HG02642 (cell line): Measurements from ENCODE around the gene SHISAL2A.
"Not testable (repeated sequence)": the region's sequence is repeated elsewhere in the genome, so short reads cannot be mapped to it uniquely, and the experiment has no call there.

ENCODE experiments used
- ATAC-seq: cut with Tn5 transposase; IDR thresholded peaks from one replicate; pipeline ENCODE4 v1.9.1; 2021; ENCODE audit warnings: mild to moderate bottlenecking; ENCODE audit not compliant: unreplicated experiment, poor library complexity

Gene SHISAL2A

DNA sequence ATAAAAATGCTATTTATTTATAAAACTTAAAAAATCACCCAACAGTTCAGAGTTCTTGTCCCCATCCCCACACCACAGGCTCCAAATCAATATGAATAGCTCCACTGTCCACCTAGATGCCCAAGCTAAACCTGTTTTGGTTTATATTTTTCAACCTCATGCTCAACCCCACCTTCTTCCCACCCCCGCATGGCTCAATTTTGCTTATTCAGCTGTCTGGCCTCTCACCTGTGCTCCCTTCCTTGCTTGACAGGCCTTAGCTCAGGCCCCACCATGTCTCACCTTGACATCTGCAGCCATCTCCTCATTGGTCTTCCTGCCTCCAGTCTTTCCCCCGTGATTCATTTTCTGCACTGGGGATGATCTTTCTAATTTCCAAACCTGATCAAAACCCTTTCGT lies 47.4 kb downstream of the SHISAL2A start:
- ATAC-seq = no peak

DNA sequence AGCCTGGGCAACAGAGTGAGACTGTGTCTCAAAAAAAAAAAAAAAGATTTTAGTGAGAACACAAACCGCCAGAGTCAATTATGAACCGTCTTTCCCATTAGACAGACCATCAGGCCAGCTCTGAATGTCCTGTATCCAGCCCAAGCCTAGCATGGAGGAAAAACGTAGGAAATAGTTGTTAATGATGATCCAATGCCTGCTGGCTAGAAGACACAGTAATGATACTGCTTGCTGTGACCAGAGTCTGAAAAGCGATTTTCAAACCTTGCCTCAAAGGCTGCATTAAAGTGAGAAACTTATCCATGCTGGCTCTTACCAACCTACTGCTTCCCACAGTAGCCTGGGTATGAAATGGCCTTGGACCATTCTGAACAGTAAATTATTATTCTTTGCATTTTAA lies 48.2 kb downstream of the SHISAL2A start:
- no peak for ATAC-seq

- no peak for ATAC-seq
Observed at GRCh38 chr1:52683367-52683940, 50.5 kb downstream of the SHISAL2A start.

GRCh38 chr1:52684545-52684944 lies 51.6 kb downstream of the SHISAL2A start:
- ATAC-seq = no peak

- peak; percentile 71 for ATAC-seq
Observed at GRCh38 chr1:52686261-52686751, 53.3 kb downstream of the SHISAL2A start.

GRCh38 chr1:52686830-52687229 lies 53.9 kb downstream of the SHISAL2A start:
- no peak for ATAC-seq

DNA sequence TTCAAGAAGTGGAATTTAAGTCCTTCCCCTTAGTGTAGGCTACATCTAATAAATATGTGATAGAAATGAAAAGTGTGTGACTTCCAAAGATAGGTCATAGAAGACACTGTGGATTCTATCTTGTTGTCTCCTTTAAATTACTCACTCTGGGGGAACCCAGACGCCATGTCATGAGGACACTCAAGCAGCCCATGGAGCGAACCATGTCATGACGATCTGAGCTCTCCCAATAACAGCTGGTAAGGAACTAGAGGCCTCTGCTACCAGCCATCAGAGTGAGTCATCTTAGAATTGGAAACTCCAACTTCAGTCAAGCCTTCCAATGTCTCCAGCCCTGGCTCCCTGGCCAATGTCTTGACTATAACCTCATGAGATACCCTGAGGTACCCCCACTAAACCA lies 58.9 kb downstream of the SHISAL2A start:
- no peak for ATAC-seq

GRCh38 chr1:52692697-52693096 lies 59.7 kb downstream of the SHISAL2A start:
- no peak for ATAC-seq

DNA sequence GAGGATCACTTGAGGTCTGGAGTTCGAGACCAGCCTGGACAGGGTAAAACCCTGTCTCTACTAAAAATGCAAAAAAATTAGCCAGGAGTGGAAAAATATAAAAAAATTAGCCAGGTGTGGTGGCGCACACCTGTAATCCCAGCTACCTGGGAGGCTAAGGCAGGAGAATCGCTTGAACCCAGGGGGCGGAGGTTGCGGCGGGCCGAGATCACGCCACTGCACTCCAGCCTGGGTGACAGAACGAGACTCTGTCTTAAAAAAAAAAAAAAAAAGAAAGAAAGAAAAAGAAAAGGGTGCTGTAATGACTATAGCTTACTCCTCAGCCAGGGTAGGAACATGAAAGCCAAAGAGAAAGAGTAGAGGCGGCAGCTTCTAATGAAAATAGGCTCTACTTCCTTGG lies 60.4 kb downstream of the SHISAL2A start:
- not testable (repeated sequence) for ATAC-seq

DNA sequence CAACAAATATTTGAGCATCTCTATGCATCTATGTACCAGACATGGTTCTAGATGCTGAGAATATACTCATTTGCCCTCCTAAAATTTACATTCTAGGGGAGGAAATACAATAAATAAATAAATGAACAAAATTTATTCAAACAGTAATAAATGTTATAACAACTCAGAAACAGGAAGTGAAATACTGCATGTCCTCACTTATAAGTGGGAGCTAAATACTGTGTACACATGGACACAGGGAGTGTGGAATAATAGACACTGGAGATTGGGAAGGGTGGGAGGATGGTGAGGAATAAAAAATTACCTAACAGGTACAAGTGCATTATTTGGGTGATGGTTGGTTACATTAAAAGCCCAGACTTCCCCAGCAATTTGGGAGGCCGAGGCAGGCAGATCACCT lies 60.9 kb downstream of the SHISAL2A start:
- no peak for ATAC-seq

DNA sequence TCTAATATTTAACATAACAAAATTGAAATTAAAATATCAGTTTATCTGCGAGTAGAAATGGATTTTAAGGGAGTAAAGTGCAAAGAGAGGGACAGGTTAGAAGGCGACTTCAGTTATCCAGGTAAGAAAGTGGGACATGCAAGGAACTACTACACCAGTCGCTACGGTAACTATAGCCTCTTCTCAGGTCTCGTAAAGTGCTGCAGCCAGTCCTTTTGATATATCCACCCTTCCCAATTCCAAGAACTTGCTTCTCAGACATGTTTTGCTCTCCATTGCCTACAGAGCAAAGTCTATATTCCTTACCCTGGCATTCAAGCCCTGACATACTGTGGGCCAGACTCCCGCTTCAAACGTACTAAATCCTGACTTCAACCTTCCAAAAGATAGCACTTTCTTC lies 62.7 kb downstream of the SHISAL2A start:
- ATAC-seq = no peak

DNA sequence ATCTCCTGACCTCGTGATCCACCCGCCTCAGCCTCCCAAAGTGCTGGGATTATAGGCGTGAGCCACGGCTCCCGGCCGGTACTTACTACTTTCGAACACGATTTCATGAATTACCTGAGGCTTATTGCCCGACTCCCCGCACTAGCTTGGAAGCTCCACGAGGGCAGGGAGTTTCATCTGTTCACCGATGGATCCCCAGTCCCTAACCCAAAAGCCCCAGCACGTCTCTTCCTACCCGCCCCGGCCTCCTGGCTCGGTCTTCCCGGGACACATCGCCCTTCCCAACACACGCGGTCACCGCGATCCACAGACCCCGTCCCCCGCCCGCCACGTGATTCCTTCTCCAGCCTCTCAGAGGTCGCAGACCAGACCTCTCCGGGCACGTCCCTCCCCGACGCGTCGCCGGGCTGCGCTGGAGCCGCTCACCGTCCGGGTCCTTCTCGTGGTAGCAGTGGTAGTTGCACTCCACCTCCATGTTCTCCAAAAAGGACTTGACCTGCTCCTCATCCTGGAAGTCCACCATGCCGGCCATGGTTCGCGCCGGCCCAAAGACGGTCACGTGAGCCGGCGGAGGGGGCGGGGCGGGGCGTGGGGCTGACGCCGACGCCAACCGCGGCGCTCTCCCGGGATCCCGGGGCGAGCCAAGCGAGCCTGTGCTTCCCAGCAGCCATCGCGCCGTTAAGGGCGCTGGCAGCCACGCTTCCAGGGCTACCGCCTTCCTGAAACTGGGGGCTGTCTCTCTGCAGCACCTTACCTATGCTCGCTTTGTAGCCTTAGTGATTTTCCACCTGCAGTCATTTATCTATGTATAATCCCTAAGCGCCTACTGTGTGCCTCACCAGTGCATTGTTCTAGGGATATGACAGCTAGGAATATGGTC lies 65.1 kb downstream of the SHISAL2A start, which contains the start of gene COA7:
Gene COA7, minus strand, starts transcription at position 553 of the 880 bp plus-strand sequence. Its CDS starts 21 bp downstream, at position 532.
- ATAC-seq = peak; percentile 48

- peak; percentile 91 for ATAC-seq
Observed at GRCh38 chr1:52702886-52703787, 70.2 kb downstream of the SHISAL2A start.

DNA sequence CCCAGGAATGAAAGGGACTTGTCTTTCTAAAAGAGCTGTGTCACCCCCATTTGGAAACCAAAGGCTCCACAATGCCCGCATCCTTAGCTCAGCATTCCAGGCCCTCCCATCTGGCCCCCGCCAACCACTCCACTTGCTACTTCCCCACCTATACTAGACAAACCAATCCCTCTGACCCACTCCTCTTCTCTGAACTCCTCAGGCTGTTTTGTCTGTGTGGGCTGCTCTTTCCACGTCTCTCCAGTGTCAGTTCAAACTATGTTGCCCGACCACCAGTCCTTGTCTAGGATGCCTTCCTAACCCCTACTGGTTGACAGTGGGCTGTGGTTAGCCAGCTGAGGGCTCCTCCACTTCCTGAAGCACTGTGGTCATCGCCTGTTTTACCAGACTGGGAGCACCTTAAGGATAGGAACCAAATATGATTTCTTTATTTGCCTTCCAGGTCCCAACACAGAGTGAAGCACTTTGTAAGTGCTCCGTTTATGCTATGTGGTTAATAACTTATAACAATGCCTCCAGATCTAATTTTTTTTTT lies 73.2 kb downstream of the SHISAL2A start:
- no peak for ATAC-seq
